K562 (cell line): ENCODE measurements around the gene KCNJ14. TPM values are rescaled to one million over a fixed set of nuclear protein-coding genes. Genes with fewer than 3 reads are reported as not detected.

Experiments
- AFF1 ChIP-seq, 2 experiments: fragments of 450-650 bp; IDR thresholded peaks; 2 replicates each; pipeline ENCODE4 v1.6.1; 2018; ENCODE audit warnings: mild to moderate bottlenecking in 2 of 2, low read depth in 1 of 2; ENCODE audit not compliant: partially characterized antibody in 2 of 2
- CBFA2T2 ChIP-seq: fragments of 450-650 bp; conservative IDR thresholded peaks from 2 replicates; pipeline ENCODE4 v1.6.1; 2017; ENCODE audit warnings: mild to moderate bottlenecking
- CGGBP1 ChIP-seq: fragments of 250-450 bp; sonication (Bioruptor Pico); IDR thresholded peaks from 2 replicates; pipeline ENCODE4 v1.9.0; 2021; ENCODE audit warnings: mild to moderate bottlenecking
- E2F6 ChIP-seq, 2 experiments: IDR thresholded peaks; 2 replicates each; pipeline ENCODE4 v1.6.1; 2011; ENCODE audit warnings: borderline replicate concordance in 1 of 2, control low read depth in 1 of 2, low read depth in 1 of 2, low read length in 1 of 2, mild to moderate bottlenecking in 1 of 2, mixed read lengths in 1 of 2, moderate library complexity in 1 of 2; ENCODE audit not compliant: insufficient read depth in 1 of 2, insufficient read length in 1 of 2, poor library complexity in 1 of 2, severe bottlenecking in 1 of 2; ENCODE audit errors: extremely low read depth in 1 of 2
- FOXJ3 ChIP-seq: sonication (generic); formaldehyde crosslinking; IDR thresholded peaks from 2 replicates; pipeline ENCODE4 v1.4.0; 2020; ENCODE audit warnings: mild to moderate bottlenecking, missing genetic modification reagents
- HOXB6 ChIP-seq: fragments of 250-450 bp; sonication (Bioruptor Pico); IDR thresholded peaks from 2 replicates; pipeline ENCODE4 v1.5.1; 2022; ENCODE audit warnings: mild to moderate bottlenecking, borderline replicate concordance
- ID3 ChIP-seq, 2 experiments: fragments of 250-450 bp in 1 of 2; fragments of 450-650 bp in 1 of 2; sonication (Bioruptor Pico) in 1 of 2; IDR thresholded peaks; 2 replicates each; pipeline versions ENCODE4 v1.6.1 to v1.8.0; 2016 to 2021; ENCODE audit warnings: mild to moderate bottlenecking in 2 of 2, moderate library complexity in 2 of 2, missing compliant biosample characterization in 1 of 2, missing genetic modification characterization in 1 of 2
- LARP7 ChIP-seq: fragments of 450-650 bp; IDR thresholded peaks from 2 replicates; pipeline ENCODE4 v1.6.1; 2016
- NR2C2 ChIP-seq, 2 experiments: fragments of 200-800 bp in 1 of 2; sonication (Bioruptor generic) in 1 of 2; sonication (generic) in 1 of 2; formaldehyde crosslinking in 1 of 2; IDR thresholded peaks; 2 replicates each; pipeline versions ENCODE4 v1.6.1 to v1.8.0; 2016 to 2022; ENCODE audit warnings: mild to moderate bottlenecking in 1 of 2, missing compliant biosample characterization in 1 of 2, missing genetic modification characterization in 1 of 2, missing genetic modification reagents in 1 of 2
- PML ChIP-seq: IDR thresholded peaks from 2 replicates; pipeline ENCODE4 v1.6.1; 2012; ENCODE audit warnings: low read length, inconsistent platforms
- RFX1 ChIP-seq: fragments of 450-650 bp; IDR thresholded peaks from 2 replicates; pipeline ENCODE4 v1.6.1; 2016; ENCODE audit warnings: mild to moderate bottlenecking, moderate library complexity
- ZBED1 ChIP-seq: IDR thresholded peaks from 2 replicates; pipeline ENCODE4 v1.6.1; 2014
- ZNF197 ChIP-seq: fragments of 200-800 bp; sonication (Bioruptor generic); IDR thresholded peaks from 2 replicates; pipeline ENCODE4 v1.6.1; 2016; ENCODE audit warnings: low read depth, missing genetic modification characterization, missing compliant biosample characterization
- ZNF592 ChIP-seq: fragments of 450-650 bp; IDR thresholded peaks from 2 replicates; pipeline ENCODE4 v1.6.1; 2017; ENCODE audit warnings: antibody characterized with exemption, mild to moderate bottlenecking
- ZNF707 ChIP-seq: fragments of 250-450 bp; sonication (Bioruptor Pico); conservative IDR thresholded peaks from 2 replicates; pipeline ENCODE4 v1.8.0; 2022; ENCODE audit warnings: inconsistent platforms, mild to moderate bottlenecking, moderate library complexity
- polyA plus RNA-seq, 8 experiments: library from polyadenylated mRNA; depleted of rRNA in 4 of 8; stranded (reverse) in 5 of 8; unstranded in 3 of 8; fragments of >200 nt; fragmentation: Nextera tagmentation in 2 of 8; fragmentation: Illumina TruSeq in 1 of 8; extraction: Ambion mirVana in 2 of 8; extraction: Trizol in 1 of 8; gene quantifications; 2 replicates each; pipeline versions ENCODE4 v1.2.1 to v1.2.3, GENCODE V29; 2011 to 2014; ENCODE audit warnings: inconsistent platforms in 1 of 8, missing spikeins in 1 of 8
- total RNA-seq, 7 experiments: library from RNA; depleted of rRNA in 6 of 7; stranded (reverse); fragments of >200 nt in 6 of 7; fragmentation: Illumina TruSeq in 2 of 7; extraction: Trizol in 2 of 7; gene quantifications; 2 replicates each; pipeline versions ENCODE4 v1.2.1 to v1.2.3, GENCODE V29; 2011 to 2021; ENCODE audit warnings: low replicate concordance in 1 of 7

KCNJ14 gene
- total and polyA plus RNA-seq, 9 of the 15 experiments (the other 6 are each of a cell fraction or from before 2014, with no cell fraction given) = 0.15 to 1.6 (median 0.49) TPM

- TF ChIP-seq RFX1 = peak; percentile 92
- no peak for TF ChIP-seq CGGBP1 (CRISPR knock-in tag)
- TF ChIP-seq FOXJ3 (CRISPR knock-in tag) = 0 out of 2 replicates have a peak, but pooled peaks have one; percentile 23
- no peak for TF ChIP-seq ZBED1
- TF ChIP-seq CBFA2T2 = no peak
- TF ChIP-seq NR2C2 (CRISPR knock-in tag; IDR thresholded peaks at IDR 0.05) = 0 out of 2 replicates have a peak, but pooled peaks have one; percentile 54
- peak; percentile 90 for TF ChIP-seq NR2C2 (tag; IDR thresholded peaks at IDR 0.05)
- TF ChIP-seq ZNF707 (CRISPR knock-in tag) = no peak
- no peak for TF ChIP-seq ZNF592
- peak; percentile 51 to 89 for TF ChIP-seq AFF1 (IDR thresholded peaks at IDR 0.05; ENCODE audit: low read depth in 1 of 2, partially characterized antibody in 2 of 2)
- TF ChIP-seq LARP7 = no peak
- TF ChIP-seq ZNF197 (CRISPR knock-in tag) = no peak
- TF ChIP-seq PML = peak; percentile 73
- no peak for TF ChIP-seq ID3 (CRISPR knock-in tag; IDR thresholded peaks at IDR 0.05)
- peak; percentile 66; the same call in 1 of the 2 replicates for TF ChIP-seq ID3 (tag; IDR thresholded peaks at IDR 0.05)
- no peak for TF ChIP-seq HOXB6 (CRISPR knock-in tag)
- TF ChIP-seq E2F6 (IDR thresholded peaks at IDR 0.05; ENCODE audit: borderline replicate concordance in 1 of 2, extremely low read depth in 1 of 2, insufficient read depth in 1 of 2, insufficient read length in 1 of 2, low read depth in 1 of 2, low read length in 1 of 2, poor library complexity in 1 of 2, severe bottlenecking in 1 of 2) = peak; percentile 32 to 56
These were observed 9.5 kb upstream of the KCNJ14 start, which contains the start of gene GRWD1 (continued) for GRCh38 chr19:48445606-48446481.
